Transverse colon (tissue), 4 donors: ENCODE data around the gene SECTM1. TPM values are rescaled to one million over a fixed set of nuclear protein-coding genes. Genes with fewer than 3 reads are reported as not detected.
A peak's percentile ranks its signal among the peaks of the same experiment; 100 is the strongest.

Source experiments
- DNase-seq: peaks from one replicate; pipeline ENCODE4 v3.0.0-alpha.2; 2019
- H3K27ac ChIP-seq, 4 donors: fragments of 200-600 bp; sonication (generic); 2 replicates each; pipeline ENCODE4 v1.5.1; 2016 to 2018; ENCODE audit warnings: inconsistent platforms in 4 of 4
- H3K27me3 ChIP-seq: fragments of 200-600 bp; sonication (generic); 2 replicates; pipeline ENCODE4 v1.5.1; 2017; ENCODE audit warnings: inconsistent platforms
- H3K36me3 ChIP-seq, 4 donors: fragments of 200-600 bp; sonication (generic); 2 replicates each; pipeline ENCODE4 v1.5.1; 2017 to 2019; ENCODE audit warnings: inconsistent platforms in 4 of 4
- H3K4me1 ChIP-seq, 4 donors: fragments of 200-600 bp; sonication (generic); 2 replicates each; pipeline ENCODE4 v1.5.1; 2017 to 2020; ENCODE audit warnings: inconsistent platforms in 4 of 4
- H3K4me3 ChIP-seq, 4 donors: fragments of 200-600 bp; sonication (generic); 1 replicate in 1 of 4; 2 replicates in 3 of 4; pipeline versions ENCODE4 v1.5.1 to v1.6.1; 2017 to 2019; ENCODE audit warnings: inconsistent platforms in 4 of 4
- H3K9me3 ChIP-seq, 2 donors: fragments of 200-600 bp; sonication (generic); 2 replicates each; pipeline ENCODE4 v1.5.1; 2017 to 2019; ENCODE audit warnings: inconsistent platforms in 2 of 2
- EP300 ChIP-seq: sonication (generic); formaldehyde crosslinking; IDR thresholded peaks from one replicate; pipeline ENCODE4 v1.6.1; 2017; ENCODE audit warnings: antibody characterized with exemption, low read depth
- POLR2A ChIP-seq: fragments of 450-650 bp; IDR thresholded peaks from one replicate; pipeline ENCODE4 v1.6.1; 2016; ENCODE audit warnings: antibody characterized with exemption, mild to moderate bottlenecking, moderate library complexity
- POLR2AphosphoS5 ChIP-seq, 3 donors: sonication (generic); formaldehyde crosslinking; IDR thresholded peaks; one replicate each; pipeline ENCODE4 v1.6.1; 2016; ENCODE audit warnings: antibody characterized with exemption in 3 of 3
- WGBS, 2 donors: methylation state at CpG; one replicate each; pipeline ENCODE4 v1.1.5; 2018; ENCODE audit warnings: low coverage in 1 of 2; 5-methylcytosine and 5-hydroxymethylcytosine counted together
- in situ Hi-C, 4 donors: fragments of 200-750 bp; cut with MboI; loops; one replicate each; pipeline versions ENCODE4 v1.15.0 to v1.15.1; 2017; ENCODE audit warnings: low sequenced_read_pairs in 3 of 4, low pct_ligation_motif_present in 1 of 4, low pct_unique_long_range_greater_than_20kb in 1 of 4
- intact Hi-C: fragments of 100-400 bp; cut with DNase I; formaldehyde crosslinking; loops from one replicate; pipeline ENCODE4 v1.15.1; 2023; ENCODE audit warnings: low total_unique reads
- total RNA-seq, 4 donors: library from RNA; depleted of rRNA; stranded (reverse); fragments of >200 nt; gene quantifications; one replicate each; pipeline ENCODE4 v1.1.0, GENCODE V29; 2016
- TF ChIP-seq, protein P1 (sequence below), 5 experiments: fragments of 200-600 bp in 3 of 5; fragments of 450-650 bp in 2 of 5; sonication (generic) in 3 of 5; IDR thresholded peaks; 1 replicate in 2 of 5; 2 replicates in 3 of 5; pipeline ENCODE4 v1.5.1; 2016 to 2017; ENCODE audit warnings: antibody characterized with exemption in 5 of 5, inconsistent platforms in 3 of 5, mild to moderate bottlenecking in 2 of 5, moderate library complexity in 1 of 5

The SECTM1 gene
- total RNA-seq, 4 donors from 2014 or later, result 5.8 to 127 (median 107) TPM

DNA sequence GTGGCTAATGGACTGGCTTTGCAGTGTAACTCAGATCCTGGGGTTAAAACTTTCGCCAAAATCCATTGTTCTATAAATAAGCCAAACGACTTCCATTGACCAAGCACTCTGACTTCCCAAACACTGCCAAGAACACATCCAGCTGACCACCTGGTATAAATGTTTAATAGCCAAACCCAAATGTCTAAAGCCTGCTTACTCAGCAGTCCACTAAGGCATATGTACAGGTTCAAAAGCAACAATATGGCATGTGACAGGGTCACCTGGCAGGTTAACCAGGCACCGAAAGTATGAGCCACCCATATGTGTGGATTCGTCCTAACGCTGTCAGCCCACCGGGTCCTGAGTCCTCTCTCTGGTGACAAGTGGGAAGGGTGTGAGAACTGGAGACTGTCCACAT lies 62.2 kb downstream of the SECTM1 start:
- peak overlapping the region; percentile 96 to 100 (median 98) for H3K27ac ChIP-seq
- 84% methylated on average over 6 of the region's 6 CpGs; no CpG with 5 or more reads in 1 of the 2 donors for WGBS, 2 donors
- H3K36me3 ChIP-seq, result peaks cover 0 to 7% (median 0%) of the 10 kb centered on the region in 4 donors
- no peak overlapping the region for H3K4me3 ChIP-seq
- TF ChIP-seq EP300, result no peak
- TF ChIP-seq POLR2A, result no peak
- TF ChIP-seq, protein P1, sequence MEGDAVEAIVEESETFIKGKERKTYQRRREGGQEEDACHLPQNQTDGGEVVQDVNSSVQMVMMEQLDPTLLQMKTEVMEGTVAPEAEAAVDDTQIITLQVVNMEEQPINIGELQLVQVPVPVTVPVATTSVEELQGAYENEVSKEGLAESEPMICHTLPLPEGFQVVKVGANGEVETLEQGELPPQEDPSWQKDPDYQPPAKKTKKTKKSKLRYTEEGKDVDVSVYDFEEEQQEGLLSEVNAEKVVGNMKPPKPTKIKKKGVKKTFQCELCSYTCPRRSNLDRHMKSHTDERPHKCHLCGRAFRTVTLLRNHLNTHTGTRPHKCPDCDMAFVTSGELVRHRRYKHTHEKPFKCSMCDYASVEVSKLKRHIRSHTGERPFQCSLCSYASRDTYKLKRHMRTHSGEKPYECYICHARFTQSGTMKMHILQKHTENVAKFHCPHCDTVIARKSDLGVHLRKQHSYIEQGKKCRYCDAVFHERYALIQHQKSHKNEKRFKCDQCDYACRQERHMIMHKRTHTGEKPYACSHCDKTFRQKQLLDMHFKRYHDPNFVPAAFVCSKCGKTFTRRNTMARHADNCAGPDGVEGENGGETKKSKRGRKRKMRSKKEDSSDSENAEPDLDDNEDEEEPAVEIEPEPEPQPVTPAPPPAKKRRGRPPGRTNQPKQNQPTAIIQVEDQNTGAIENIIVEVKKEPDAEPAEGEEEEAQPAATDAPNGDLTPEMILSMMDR (IDR thresholded peaks at IDR 0.05), result no peak
- no peak for TF ChIP-seq POLR2AphosphoS5 (IDR thresholded peaks at IDR 0.05)
- no peaks in the 10 kb centered on the region for H3K9me3 ChIP-seq
- intact Hi-C loops (no loop called here), in situ Hi-C loops (no loop called here)
- DNase-seq, result no peak
- peaks cover 56 to 74% (median 68%) of the 10 kb centered on the region in 4 donors for H3K4me1 ChIP-seq
- no peaks in the 10 kb centered on the region for H3K27me3 ChIP-seq

Other genes starting within 250 kb of the SECTM1 start
- gene FASN, start 235.5 kb downstream of the SECTM1 start, total RNA-seq, result 100 to 1,000 TPM in 2 of 4 donors, 10 to 100 TPM in 2; 25.1 to 185 (median 99.4) TPM
- gene CCDC57, start 120.9 kb downstream of the SECTM1 start, total RNA-seq, result 10 to 100 TPM; 23.5 to 87.5 (median 48.3) TPM
- gene SLC16A3, start 104.7 kb downstream of the SECTM1 start, total RNA-seq, result 100 to 1,000 TPM in 1 of 4 donors, 10 to 100 TPM in 3; 11.5 to 105 (median 48.9) TPM
- gene CSNK1D, start 60.1 kb downstream of the SECTM1 start, total RNA-seq, result 100 to 1,000 TPM in 2 of 4 donors, 10 to 100 TPM in 2; 86.0 to 230 (median 148) TPM
- gene CD7, start 16.2 kb downstream of the SECTM1 start, total RNA-seq, result 1 to 10 TPM; 6.1 to 9.7 (median 7.4) TPM
- not detected for gene TEX19, start 25.5 kb upstream of the SECTM1 start, total RNA-seq
- gene UTS2R, start 38.0 kb upstream of the SECTM1 start, total RNA-seq, result under 1 TPM in 1 of 4 donors, not detected in 3; 0.48 TPM
- 100 to 1,000 TPM in 2 of 4 donors, 10 to 100 TPM in 2; 45.5 to 258 (median 102) TPM for gene HEXD, start 84.6 kb upstream of the SECTM1 start, total RNA-seq
- gene OGFOD3, start 84.8 kb upstream of the SECTM1 start, total RNA-seq, result 10 to 100 TPM in 3 of 4 donors, 1 to 10 TPM in 1; 7.9 to 27.5 (median 25.9) TPM
- gene CYBC1, start 117.0 kb upstream of the SECTM1 start, total RNA-seq, result 100 to 1,000 TPM in 2 of 4 donors, 10 to 100 TPM in 2; 46.2 to 212 (median 86.2) TPM
- gene NARF, start 125.0 kb upstream of the SECTM1 start, total RNA-seq, result 100 to 1,000 TPM in 1 of 4 donors, 10 to 100 TPM in 3; 44.1 to 133 (median 61.1) TPM
- 100 to 1,000 TPM in 2 of 4 donors, 10 to 100 TPM in 2; 41.2 to 216 (median 106) TPM for gene FOXK2, start 186.0 kb upstream of the SECTM1 start, total RNA-seq